ENCODE measurements around the gene SORCS1. TPM values are rescaled to one million over a fixed set of nuclear protein-coding genes. Genes with fewer than 3 reads are reported as not detected.

The SORCS1 gene
- total and polyA plus RNA-seq, 2 donors (not counting 1 experiment from before 2014, with no cell fraction given) = not detected

- H3K4me3 Mint-ChIP-seq = no peak overlapping the region
- no peaks in the 10 kb centered on the region for H3K4me1 Mint-ChIP-seq
- no peak overlapping the region for H3K9ac ChIP-seq (ENCODE audit: low read length)
- no peak overlapping the region for H3K4me3 ChIP-seq (ENCODE audit: control extremely low read depth in 1 of 5, extremely low read depth in 1 of 5, insufficient read depth in 1 of 5, low read depth in 2 of 5, low read length in 4 of 5)
- H3K4me1 ChIP-seq (ENCODE audit: control insufficient read depth in 2 of 2, insufficient read depth in 2 of 2, low read length in 2 of 2) = no peaks in the 10 kb centered on the region
- no peaks in the 10 kb centered on the region for H4K20me1 ChIP-seq (ENCODE audit: control insufficient read depth, insufficient read depth, low read length, poor library complexity, severe bottlenecking)
- no peak overlapping the region for H3K4me2 ChIP-seq (replicated peaks; ENCODE audit: low read depth, low read length, poor library complexity, severe bottlenecking)
- CTCF ChIA-PET = no interaction called here
- intact Hi-C loops (cut with micrococcal nuclease) = no loop called here
- DNase-seq = no peak
- H3K27me3 Mint-ChIP-seq = peaks cover 10% of the 10 kb centered on the region
- no peak overlapping the region for H2AFZ ChIP-seq (ENCODE audit: insufficient read depth, low read depth, low read length, poor library complexity, severe bottlenecking)
- H3K36me3 ChIP-seq (replicated peaks in 1 of 2; ENCODE audit: control extremely low read depth in 1 of 2, control insufficient read depth in 1 of 2, extremely low read depth in 1 of 2, insufficient read depth in 2 of 2, low read length in 1 of 2) = no peaks in the 10 kb centered on the region
- H3K27ac ChIP-seq (ENCODE audit: low read length in 2 of 2) = no peak overlapping the region
- WGBS (ENCODE audit: insufficient coverage) = 85% methylated on average over 3 of the region's 4 CpGs
- H3K27me3 ChIP-seq (replicated peaks in 1 of 4; ENCODE audit: control extremely low read depth in 1 of 4, control insufficient read depth in 3 of 4, insufficient read depth in 4 of 4, low read length in 3 of 4) = peaks cover 0 to 13% (median 7%) of the 10 kb centered on the region in 4 experiments
- TF ChIP-seq EZH2 (IDR thresholded peaks at IDR 0.05; ENCODE audit: borderline replicate concordance, insufficient read depth, low read depth, low read length, poor library complexity, severe bottlenecking) (no peak), CTCF (IDR thresholded peaks at IDR 0.05) (no peak)
- peaks cover 0 to 6% (median 0%) of the 10 kb centered on the region in 3 donors for H3K9me3 ChIP-seq (ENCODE audit: control extremely low read depth in 1 of 3, control insufficient read depth in 2 of 3, insufficient read depth in 1 of 3, low read length in 2 of 3)
- H3K27ac Mint-ChIP-seq = no peak overlapping the region
- H3K9me3 Mint-ChIP-seq (ENCODE audit: insufficient read depth) = no peaks in the 10 kb centered on the region
- no peak for ATAC-seq (ENCODE audit: low read depth)
- POLR2A ChIA-PET = no interaction called here
- no peaks in the 10 kb centered on the region for H3K79me2 ChIP-seq (ENCODE audit: control insufficient read depth, insufficient read depth, low read length)
Observed at GRCh38 chr10:107159871-107160270, 4.6 kb downstream of the SORCS1 start.

GRCh38 chr10:107157071-107157470 lies 7.4 kb downstream of the SORCS1 start:
- Mint-ChIP-seq H3K27me3 (peaks cover under 1% of the 10 kb centered on the region), H3K4me1 (no peaks in the 10 kb centered on the region), H3K27ac (no peak overlapping the region), H3K9me3 (ENCODE audit: insufficient read depth) (peaks cover 7% of the 10 kb centered on the region), H3K4me3 (no peak overlapping the region)
- DNase-seq (no peak), ATAC-seq (ENCODE audit: low read depth) (no peak)
- no CpG with 5 or more reads among the region's 1 CpG for WGBS (ENCODE audit: insufficient coverage)
- TF ChIP-seq EZH2 (IDR thresholded peaks at IDR 0.05; ENCODE audit: borderline replicate concordance, insufficient read depth, low read depth, low read length, poor library complexity, severe bottlenecking) = no peak
- no peak for TF ChIP-seq CTCF (IDR thresholded peaks at IDR 0.05)
- no peak overlapping the region for H3K4me3 ChIP-seq (ENCODE audit: control extremely low read depth in 1 of 5, extremely low read depth in 1 of 5, insufficient read depth in 1 of 5, low read depth in 2 of 5, low read length in 4 of 5)
- intact Hi-C loops (cut with micrococcal nuclease) = no loop called here
- POLR2A ChIA-PET = no interaction called here
- H2AFZ ChIP-seq (ENCODE audit: insufficient read depth, low read depth, low read length, poor library complexity, severe bottlenecking) = no peak overlapping the region
- CTCF ChIA-PET = no interaction called here
- no peak overlapping the region for H3K4me2 ChIP-seq (replicated peaks; ENCODE audit: low read depth, low read length, poor library complexity, severe bottlenecking)
- H3K4me1 ChIP-seq (ENCODE audit: control insufficient read depth in 2 of 2, insufficient read depth in 2 of 2, low read length in 2 of 2) = no peaks in the 10 kb centered on the region
- no peak overlapping the region for H3K9ac ChIP-seq (ENCODE audit: low read length)
- H3K27ac ChIP-seq (ENCODE audit: low read length in 2 of 2) = no peak overlapping the region
- H3K27me3 ChIP-seq (replicated peaks in 1 of 4; ENCODE audit: control extremely low read depth in 1 of 4, control insufficient read depth in 3 of 4, insufficient read depth in 4 of 4, low read length in 3 of 4) = no peaks in the 10 kb centered on the region
- no peaks in the 10 kb centered on the region for H3K36me3 ChIP-seq (replicated peaks in 1 of 2; ENCODE audit: control extremely low read depth in 1 of 2, control insufficient read depth in 1 of 2, extremely low read depth in 1 of 2, insufficient read depth in 2 of 2, low read length in 1 of 2)
- no peaks in the 10 kb centered on the region for H4K20me1 ChIP-seq (ENCODE audit: control insufficient read depth, insufficient read depth, low read length, poor library complexity, severe bottlenecking)
- peaks cover 0 to 8% (median 2%) of the 10 kb centered on the region in 3 donors for H3K9me3 ChIP-seq (ENCODE audit: control extremely low read depth in 1 of 3, control insufficient read depth in 2 of 3, insufficient read depth in 1 of 3, low read length in 2 of 3)
- H3K79me2 ChIP-seq (ENCODE audit: control insufficient read depth, insufficient read depth, low read length) = no peaks in the 10 kb centered on the region
